ENCODE data around the gene TMC5. TPM values are rescaled to one million over a fixed set of nuclear protein-coding genes. Genes with fewer than 3 reads are reported as not detected.

TMC5 gene
- total and polyA plus RNA-seq, 12 donors = 0.20 to 3.7 (median 0.33) TPM; not detected in 8

DNA sequence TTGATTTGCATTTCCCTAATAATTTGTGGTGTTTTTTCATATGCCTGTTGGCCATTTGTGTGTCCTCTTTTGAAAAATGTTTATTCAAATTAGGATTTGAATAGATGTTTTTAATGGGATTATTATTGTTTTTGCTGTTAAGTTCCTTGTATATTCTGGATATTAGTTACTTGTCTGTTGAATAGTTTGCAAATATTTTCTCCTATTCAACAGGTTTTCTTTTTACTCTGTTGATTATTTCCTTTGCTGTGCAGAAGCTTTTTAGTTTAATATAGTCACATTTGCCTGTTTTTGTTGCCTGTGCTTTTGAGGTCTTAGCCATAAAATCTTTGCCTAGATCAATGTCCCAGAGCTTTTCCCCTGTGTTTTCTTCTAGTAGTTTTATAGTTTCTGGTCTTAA lies 94.6 kb downstream of the TMC5 start:
- H3K27me3 ChIP-seq = no peaks in the 10 kb centered on the region
- H3K4me3 ChIP-seq = no peak overlapping the region
- no peaks in the 10 kb centered on the region for H3K9me3 ChIP-seq (replicated peaks in 1 of 3)
- peaks cover 0 to 35% of the 10 kb centered on the region in 2 donors for H3K36me3 ChIP-seq (replicated peaks in 1 of 2)
- H3K4me1 ChIP-seq (replicated peaks in 1 of 2) = peaks cover 0 to 19% of the 10 kb centered on the region in 2 donors
- DNase-seq = no peak
- intact Hi-C loops (cut with DNase I) = no loop called here
- TF ChIP-seq POLR2A (IDR thresholded peaks at IDR 0.05) = no peak
- TF ChIP-seq, protein P1, sequence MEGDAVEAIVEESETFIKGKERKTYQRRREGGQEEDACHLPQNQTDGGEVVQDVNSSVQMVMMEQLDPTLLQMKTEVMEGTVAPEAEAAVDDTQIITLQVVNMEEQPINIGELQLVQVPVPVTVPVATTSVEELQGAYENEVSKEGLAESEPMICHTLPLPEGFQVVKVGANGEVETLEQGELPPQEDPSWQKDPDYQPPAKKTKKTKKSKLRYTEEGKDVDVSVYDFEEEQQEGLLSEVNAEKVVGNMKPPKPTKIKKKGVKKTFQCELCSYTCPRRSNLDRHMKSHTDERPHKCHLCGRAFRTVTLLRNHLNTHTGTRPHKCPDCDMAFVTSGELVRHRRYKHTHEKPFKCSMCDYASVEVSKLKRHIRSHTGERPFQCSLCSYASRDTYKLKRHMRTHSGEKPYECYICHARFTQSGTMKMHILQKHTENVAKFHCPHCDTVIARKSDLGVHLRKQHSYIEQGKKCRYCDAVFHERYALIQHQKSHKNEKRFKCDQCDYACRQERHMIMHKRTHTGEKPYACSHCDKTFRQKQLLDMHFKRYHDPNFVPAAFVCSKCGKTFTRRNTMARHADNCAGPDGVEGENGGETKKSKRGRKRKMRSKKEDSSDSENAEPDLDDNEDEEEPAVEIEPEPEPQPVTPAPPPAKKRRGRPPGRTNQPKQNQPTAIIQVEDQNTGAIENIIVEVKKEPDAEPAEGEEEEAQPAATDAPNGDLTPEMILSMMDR (IDR thresholded peaks at IDR 0.05) = no peak
- no peak overlapping the region for H3K27ac ChIP-seq

- no peak overlapping the region for H3K27ac ChIP-seq
- WGBS, 4 donors = 75 to 84% (median 81%) methylated on average over 4 of the region's 4 CpGs
- peaks cover 0 to 29% of the 10 kb centered on the region in 2 donors for H3K36me3 ChIP-seq (replicated peaks in 1 of 2)
- intact Hi-C loops (cut with DNase I) = no loop called here
- H3K4me3 ChIP-seq = no peak overlapping the region
- no peaks in the 10 kb centered on the region for H3K27me3 ChIP-seq
- peaks cover 0 to 31% of the 10 kb centered on the region in 2 donors for H3K4me1 ChIP-seq (replicated peaks in 1 of 2)
- H3K9me3 ChIP-seq (replicated peaks in 1 of 3) = no peaks in the 10 kb centered on the region
- DNase-seq = no peak
- TF ChIP-seq POLR2A (IDR thresholded peaks at IDR 0.05) = no peak
- TF ChIP-seq, protein P1 (IDR thresholded peaks at IDR 0.05) = no peak
Observed at GRCh38 chr16:19513377-19514053, 95.8 kb downstream of the TMC5 start.

- intact Hi-C loops (cut with DNase I) = no loop called here
- WGBS, 4 donors = 90 to 98% (median 95%) methylated on average over 2 of the region's 2 CpGs
- no peak for TF ChIP-seq POLR2A (IDR thresholded peaks at IDR 0.05)
- TF ChIP-seq, protein P1 (IDR thresholded peaks at IDR 0.05) = no peak
Observed at GRCh38 chr16:19515757-19516156, 98.1 kb downstream of the TMC5 start.

GRCh38 chr16:19517424-19518089 lies 99.9 kb downstream of the TMC5 start:
- no peaks in the 10 kb centered on the region for H3K9me3 ChIP-seq (replicated peaks in 1 of 3)
- DNase-seq = no peak
- H3K27ac ChIP-seq = no peak overlapping the region
- 84 to 91% (median 88%) methylated on average over 8 of the region's 8 CpGs for WGBS, 4 donors
- TF ChIP-seq, protein P1 (IDR thresholded peaks at IDR 0.05) = no peak
- TF ChIP-seq POLR2A (IDR thresholded peaks at IDR 0.05) = no peak
- H3K27me3 ChIP-seq = no peaks in the 10 kb centered on the region
- intact Hi-C loops (cut with DNase I) = no loop called here
- peaks cover 0 to 17% of the 10 kb centered on the region in 2 donors for H3K36me3 ChIP-seq (replicated peaks in 1 of 2)
- no peak overlapping the region for H3K4me3 ChIP-seq
- H3K4me1 ChIP-seq (replicated peaks in 1 of 2) = peaks cover 13 to 51% of the 10 kb centered on the region in 2 donors

More at GRCh38 chr16:19515757-19516156, 98.1 kb downstream of the TMC5 start:
- no peaks in the 10 kb centered on the region for H3K27me3 ChIP-seq
- H3K9me3 ChIP-seq (replicated peaks in 1 of 3) = no peaks in the 10 kb centered on the region
- peaks cover 0 to 17% of the 10 kb centered on the region in 2 donors for H3K36me3 ChIP-seq (replicated peaks in 1 of 2)
- H3K4me1 ChIP-seq (replicated peaks in 1 of 2) = peaks cover 7 to 47% of the 10 kb centered on the region in 2 donors
- DNase-seq = no peak
- H3K4me3 ChIP-seq = no peak overlapping the region
- H3K27ac ChIP-seq = no peak overlapping the region
